ENCODE measurements around the gene TJP1.

TJP1 gene

GRCh38 chr15:29822100-29822683 lies at the start of gene TJP1:
TJP1 (minus strand) TSS chr15:29822468; CDS start chr15:29822028, 440 bp downstream.
- intact Hi-C loops (cut with DNase I), result loop anchor here (10.0 kb wide), 1 partner anchor 103 kb away; no protein-coding TSS in a partner anchor
- DNase-seq, result peak; percentile 40 to 96 (median 65)

GRCh38 chr15:29871401-29871800 lies 49.1 kb upstream of the TJP1 start:
- intact Hi-C loops (cut with DNase I), result no loop called here

GRCh38 chr15:29870495-29871151 lies 48.4 kb upstream of the TJP1 start:
- peak in 5 of 10 donors; percentile 20 to 89 (median 54) for DNase-seq
- intact Hi-C loops (cut with DNase I), result no loop called here

More at GRCh38 chr15:29871401-29871800, 49.1 kb upstream of the TJP1 start:
- DNase-seq, result peak in 7 of 10 donors; percentile 35 to 92 (median 63)

- no peak for DNase-seq
- intact Hi-C loops (cut with DNase I), result no loop called here
These were observed 45.2 kb upstream of the TJP1 start for GRCh38 chr15:29867241-29868000.

GRCh38 chr15:29866337-29866736 lies 44.1 kb upstream of the TJP1 start:
- DNase-seq, result no peak

GRCh38 chr15:29864501-29864900 lies 42.2 kb upstream of the TJP1 start:
- no peak for DNase-seq
- intact Hi-C loops (cut with DNase I), result no loop called here

More at GRCh38 chr15:29866337-29866736, 44.1 kb upstream of the TJP1 start:
- intact Hi-C loops (cut with DNase I), result no loop called here

GRCh38 chr15:29863438-29863837 lies 41.2 kb upstream of the TJP1 start:
- DNase-seq, result peak in 2 of 10 donors; percentile 81 to 84
- intact Hi-C loops (cut with DNase I), result no loop called here

GRCh38 chr15:29862271-29862670 lies 40.0 kb upstream of the TJP1 start:
- DNase-seq, result no peak
- intact Hi-C loops (cut with DNase I), result no loop called here

GRCh38 chr15:29860872-29861271 lies 38.6 kb upstream of the TJP1 start:
- no peak for DNase-seq
- intact Hi-C loops (cut with DNase I), result no loop called here

- DNase-seq, result no peak
- intact Hi-C loops (cut with DNase I), result no loop called here
These were observed 37.9 kb upstream of the TJP1 start for GRCh38 chr15:29859973-29860715.

GRCh38 chr15:29859293-29859692 lies 37.0 kb upstream of the TJP1 start:
- intact Hi-C loops (cut with DNase I), result no loop called here
- DNase-seq, result no peak

GRCh38 chr15:29857221-29857789 lies 35.0 kb upstream of the TJP1 start:
- intact Hi-C loops (cut with DNase I), result no loop called here
- no peak for DNase-seq

- DNase-seq, result no peak
- intact Hi-C loops (cut with DNase I), result no loop called here
These were observed 32.1 kb upstream of the TJP1 start for GRCh38 chr15:29854413-29854812.

GRCh38 chr15:29853211-29853987 lies 31.1 kb upstream of the TJP1 start:
- intact Hi-C loops (cut with DNase I), result no loop called here

GRCh38 chr15:29852201-29852600 lies 29.9 kb upstream of the TJP1 start:
- intact Hi-C loops (cut with DNase I), result no loop called here
- no peak for DNase-seq

More at GRCh38 chr15:29853211-29853987, 31.1 kb upstream of the TJP1 start:
- no peak for DNase-seq

- intact Hi-C loops (cut with DNase I), result no loop called here
- DNase-seq, result no peak
These were observed 27.4 kb upstream of the TJP1 start for GRCh38 chr15:29849716-29850115.

- intact Hi-C loops (cut with DNase I), result no loop called here
- no peak for DNase-seq
These were observed 26.9 kb upstream of the TJP1 start for GRCh38 chr15:29849218-29849617.

GRCh38 chr15:29844290-29844903 lies 22.1 kb upstream of the TJP1 start:
- peak in 1 of 10 donors; percentile 23 for DNase-seq
- intact Hi-C loops (cut with DNase I), result no loop called here

- DNase-seq, result no peak
- intact Hi-C loops (cut with DNase I), result no loop called here
These were observed 20.0 kb upstream of the TJP1 start for GRCh38 chr15:29842290-29842689.

Data from posterior cingulate gyrus (tissue), 11 donors.